GM18508 (cell line): ENCODE results near the gene HELZ2.

Experiments used
- ATAC-seq: cut with Tn5 transposase; IDR thresholded peaks from one replicate; pipeline ENCODE4 v1.9.1; 2021; ENCODE audit warnings: moderate number of reproducible peaks; ENCODE audit not compliant: insufficient read depth, unreplicated experiment

The HELZ2 gene

GRCh38 chr20:63597651-63598478, 23.8 kb upstream of the HELZ2 start:
- no peak for ATAC-seq

GRCh38 chr20:63596423-63596822, 22.4 kb upstream of the HELZ2 start:
- ATAC-seq: no peak

DNA sequence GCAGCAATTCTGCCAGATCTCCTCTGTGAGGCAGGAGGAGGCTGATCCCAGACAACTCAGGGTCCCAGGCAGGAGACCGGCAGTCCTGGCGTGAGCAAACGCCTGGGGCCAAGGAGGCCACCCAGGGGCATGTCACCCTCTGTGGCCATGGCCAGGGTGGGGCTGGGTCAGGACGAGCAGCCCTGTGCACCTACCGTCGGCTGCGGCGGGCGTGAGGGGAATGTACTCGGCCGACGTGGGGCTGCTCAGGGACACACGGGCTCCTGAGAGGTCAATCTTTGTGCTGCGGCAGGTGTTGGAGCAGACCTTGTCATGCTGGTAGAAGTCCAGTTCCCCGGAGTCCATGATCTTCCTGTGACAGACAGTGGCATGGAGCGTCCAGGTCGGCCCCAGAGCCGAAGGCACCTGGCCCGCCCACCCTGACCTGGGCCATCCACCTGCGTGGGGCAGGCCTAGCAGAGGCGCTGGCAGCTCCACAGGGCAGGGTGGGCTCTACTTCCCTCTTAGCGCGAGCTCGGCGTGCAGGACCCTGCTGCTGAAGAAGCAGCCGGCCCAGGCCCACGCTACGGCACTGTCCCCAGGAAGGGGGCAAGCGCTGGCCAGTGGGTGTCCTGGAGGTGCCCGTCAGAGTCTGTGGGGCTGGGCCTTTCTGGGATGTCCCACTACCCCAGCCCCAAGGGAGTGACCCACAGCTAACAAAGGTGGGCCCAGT, 21.5 kb upstream of the HELZ2 start:
- ATAC-seq: no peak

GRCh38 chr20:63594043-63594561, 20.1 kb upstream of the HELZ2 start:
- ATAC-seq: no peak

GRCh38 chr20:63592661-63593060, 18.6 kb upstream of the HELZ2 start:
- no peak for ATAC-seq

- ATAC-seq: no peak
Measured at GRCh38 chr20:63591786-63592355, 17.8 kb upstream of the HELZ2 start.

- ATAC-seq: no peak
Measured at GRCh38 chr20:63591147-63591533, 17.1 kb upstream of the HELZ2 start.

- ATAC-seq: no peak
Measured at GRCh38 chr20:63590218-63591146, 16.4 kb upstream of the HELZ2 start.

DNA sequence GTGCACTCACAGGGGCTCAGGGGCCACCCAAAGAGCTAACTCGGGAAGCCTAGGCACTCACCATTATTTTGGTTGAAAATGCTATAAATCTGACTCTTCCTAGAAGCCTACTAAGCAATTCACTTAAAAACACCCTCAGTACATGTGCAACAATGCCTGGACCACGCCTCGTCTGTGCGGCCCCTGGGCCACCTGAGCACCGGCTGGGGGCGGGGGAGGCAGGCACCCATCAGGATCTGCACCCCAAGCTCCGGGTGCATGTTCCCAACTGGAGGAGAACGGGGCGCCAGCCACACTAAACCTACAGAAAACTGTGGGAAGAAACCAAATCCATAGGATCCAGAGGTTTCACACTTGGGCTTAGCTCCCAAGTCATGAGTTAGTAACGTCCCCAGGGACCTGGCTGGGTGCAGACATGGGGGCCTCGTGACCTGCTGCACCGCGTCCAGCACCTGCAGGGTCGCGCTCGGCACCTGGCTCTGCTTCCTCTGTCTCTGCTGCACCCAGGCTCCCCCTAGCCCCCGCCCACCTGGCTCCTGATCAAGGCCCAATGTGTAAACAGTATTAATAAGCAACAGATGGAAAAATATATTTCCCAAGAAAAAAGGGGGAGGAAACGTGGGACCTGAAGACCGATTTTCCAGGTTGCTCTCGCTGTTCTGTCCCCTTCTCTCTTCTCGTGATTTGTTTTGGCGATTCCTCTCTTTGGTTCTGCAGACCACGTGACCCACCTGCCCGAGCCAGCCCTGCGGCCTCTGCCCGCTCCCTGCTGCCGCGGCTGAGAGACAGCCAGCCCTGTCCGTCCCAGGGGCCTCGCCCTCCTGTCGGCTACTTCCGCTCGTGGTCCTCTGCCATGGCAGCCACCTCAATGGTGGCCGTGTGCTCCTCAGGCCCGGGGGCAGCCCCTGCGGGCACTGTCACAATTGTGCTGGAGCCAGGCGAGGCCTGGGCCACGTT, 15.5 kb upstream of the HELZ2 start:
- ATAC-seq: no peak

DNA sequence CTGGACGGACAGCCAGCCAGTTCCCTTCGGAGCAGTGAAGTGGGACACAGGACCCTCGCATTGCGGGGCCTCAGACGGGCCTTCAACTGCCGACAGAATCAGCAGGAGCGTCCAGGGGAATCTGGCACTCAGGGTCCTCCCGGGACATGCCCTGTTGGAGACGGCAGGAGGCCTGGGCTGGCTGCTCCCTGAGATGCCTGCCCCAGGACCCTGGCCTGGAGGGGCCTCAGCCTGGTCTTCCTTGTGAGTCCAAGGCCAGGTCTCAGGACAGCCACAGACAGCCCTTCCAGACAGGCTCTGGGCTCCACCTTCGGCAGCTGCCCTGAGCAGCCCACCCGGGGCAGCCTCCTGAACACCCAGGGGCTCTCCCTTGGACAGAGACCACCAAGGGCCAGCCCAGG, 14.6 kb upstream of the HELZ2 start:
- no peak for ATAC-seq

- no peak for ATAC-seq
Measured at GRCh38 chr20:63587776-63588591, 13.9 kb upstream of the HELZ2 start.

DNA sequence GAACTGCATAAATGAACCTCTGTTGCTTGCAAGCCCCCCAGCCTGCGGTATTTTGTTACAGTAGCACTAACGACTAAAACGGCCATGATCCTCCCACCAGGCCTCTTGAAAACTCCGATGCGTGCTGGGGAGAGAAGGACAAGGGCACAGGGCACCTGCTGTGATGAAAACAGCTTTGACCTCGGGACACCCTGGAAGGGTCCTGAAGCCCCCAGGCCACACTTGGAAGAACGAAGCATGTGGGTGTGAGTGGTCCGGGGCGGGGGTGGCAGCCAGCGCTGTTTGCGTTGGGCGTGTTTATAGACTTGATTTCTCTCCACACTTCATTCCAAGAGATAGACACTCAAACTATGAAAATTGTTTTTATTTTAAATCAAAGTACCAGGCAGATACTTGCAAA, 13.2 kb upstream of the HELZ2 start:
- ATAC-seq: no peak

DNA sequence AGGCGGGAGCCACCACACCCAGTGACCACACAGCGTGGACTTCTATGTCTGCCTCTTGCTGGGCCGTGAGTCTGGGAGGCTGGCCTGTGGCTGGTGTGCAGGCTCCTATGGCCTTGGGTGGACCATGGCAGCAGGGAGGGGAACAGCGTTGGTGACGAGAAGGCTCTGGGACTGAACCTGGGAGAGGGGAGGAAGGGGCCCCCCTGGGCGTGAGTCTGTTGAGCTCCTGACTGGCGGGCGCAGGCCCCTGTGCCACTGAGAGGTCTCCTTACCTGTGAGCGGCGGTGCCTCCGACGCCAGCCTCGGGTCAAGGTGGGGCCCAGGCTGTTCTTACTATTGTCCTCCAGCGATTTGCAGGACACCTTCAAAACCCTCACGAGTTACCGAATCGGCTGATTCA, 12.8 kb upstream of the HELZ2 start:
- ATAC-seq: no peak

GRCh38 chr20:63585616-63586565, 11.9 kb upstream of the HELZ2 start:
- no peak for ATAC-seq

GRCh38 chr20:63582382-63583063, 8.5 kb upstream of the HELZ2 start:
- no peak for ATAC-seq

GRCh38 chr20:63580796-63581461, 6.9 kb upstream of the HELZ2 start:
- no peak for ATAC-seq
